Measurements from ENCODE around the gene RBMY1E.
"Not testable (repeated sequence)": the region's sequence is repeated elsewhere in the genome, so short reads cannot be mapped to it uniquely, and the experiment has no call there.

RBMY1E gene
- total RNA-seq, result 0 reads per million in 2 donors

DNA sequence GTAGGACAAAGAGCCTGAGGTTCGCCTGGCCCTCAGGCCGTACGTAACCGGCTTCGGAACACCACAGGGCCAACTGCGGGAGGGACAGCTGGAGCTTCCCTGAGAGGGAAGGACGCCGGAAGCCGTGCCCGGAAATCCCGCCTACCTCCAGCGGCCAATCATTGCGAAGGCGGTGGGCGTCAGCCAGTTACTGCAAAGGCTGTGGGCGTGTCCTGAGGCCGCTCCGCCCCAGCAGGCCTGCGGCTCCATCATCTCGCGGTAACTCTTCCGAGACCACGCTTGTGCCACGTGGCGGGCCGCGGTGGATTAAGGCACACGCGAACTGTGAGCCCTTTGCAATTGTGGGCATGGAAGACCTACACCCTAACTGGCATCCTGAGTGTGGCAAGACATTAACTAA is at the start of gene RBMY1E:
Gene RBMY1E (minus strand): TSS at position 101 of the 400 bp plus-strand sequence. CDS start 1,978 bp downstream, outside the sequence.
- not testable (repeated sequence) for DNase-seq

DNA sequence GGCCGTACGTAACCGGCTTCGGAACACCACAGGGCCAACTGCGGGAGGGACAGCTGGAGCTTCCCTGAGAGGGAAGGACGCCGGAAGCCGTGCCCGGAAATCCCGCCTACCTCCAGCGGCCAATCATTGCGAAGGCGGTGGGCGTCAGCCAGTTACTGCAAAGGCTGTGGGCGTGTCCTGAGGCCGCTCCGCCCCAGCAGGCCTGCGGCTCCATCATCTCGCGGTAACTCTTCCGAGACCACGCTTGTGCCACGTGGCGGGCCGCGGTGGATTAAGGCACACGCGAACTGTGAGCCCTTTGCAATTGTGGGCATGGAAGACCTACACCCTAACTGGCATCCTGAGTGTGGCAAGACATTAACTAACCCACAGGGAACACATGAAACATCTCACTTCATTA is 23.4 kb downstream of the RBMY1E start, which contains the start of gene RBMY1D:
Gene RBMY1D (minus strand): TSS at position 101 of the 400 bp plus-strand sequence. CDS start 2,013 bp downstream, outside the sequence.
- DNase-seq, result not testable (repeated sequence)

DNA sequence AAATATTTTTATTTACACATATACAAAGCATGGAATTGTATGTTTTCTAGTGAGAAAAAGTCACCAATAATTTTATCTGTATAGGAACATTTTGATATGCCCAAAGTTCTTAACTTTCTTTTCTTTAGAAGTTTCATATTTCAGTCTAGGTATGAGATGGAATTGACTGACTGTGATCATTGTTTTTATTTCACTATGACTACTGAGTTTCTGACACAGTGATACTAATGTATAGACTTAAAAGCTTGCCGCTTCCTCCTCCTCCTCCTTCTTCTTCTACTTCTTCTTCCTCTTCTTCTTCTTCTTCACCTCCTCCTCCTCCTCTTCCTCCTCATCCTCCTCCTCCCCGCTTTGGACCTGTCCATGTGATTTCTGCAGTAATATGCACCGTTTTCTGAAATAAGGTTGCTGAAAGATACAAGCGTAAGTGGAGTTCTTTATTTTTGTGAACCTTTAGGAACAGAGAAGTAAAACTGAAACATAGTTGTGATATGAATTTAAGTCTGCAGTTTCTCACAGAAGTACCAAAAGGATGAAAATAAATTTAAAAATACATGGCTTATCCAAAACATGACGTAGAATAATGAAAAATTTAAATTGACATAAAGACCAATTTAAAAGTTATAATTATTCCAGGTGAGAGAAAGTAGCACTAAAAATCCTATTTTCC is 48.3 kb downstream of the RBMY1E start:
- DNase-seq, result not testable (repeated sequence)
